C4-2B (cell line): ENCODE data around the gene TPK1.

Experiments used
- ZFX ChIP-seq: fragments of 450-650 bp; IDR thresholded peaks from 2 replicates; pipeline ENCODE4 v1.6.1; 2017
- TF ChIP-seq, protein P1 (sequence below): fragments of 450-650 bp; conservative IDR thresholded peaks from 2 replicates; pipeline ENCODE4 v1.5.1; 2017; ENCODE audit warnings: mild to moderate bottlenecking

DNA sequence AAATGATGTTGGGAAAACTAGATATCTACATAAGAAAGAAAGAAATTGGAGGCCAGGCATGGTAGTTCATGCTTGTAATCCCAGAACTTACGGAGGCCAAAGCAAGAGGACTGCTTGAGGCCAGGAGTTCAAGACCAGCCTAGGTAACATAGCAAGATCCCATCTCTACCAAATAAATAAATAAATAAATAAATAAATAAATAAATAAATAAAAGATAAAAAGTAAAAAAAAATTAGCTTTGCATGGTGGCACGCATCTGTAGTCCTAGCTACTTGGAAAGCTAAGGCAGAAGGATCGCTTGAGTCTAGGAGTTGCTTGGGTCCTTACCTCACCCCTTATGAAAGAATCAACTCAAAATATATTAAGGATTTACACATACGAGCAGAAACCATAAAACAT lies 238.9 kb downstream of the TPK1 start:
- TF ChIP-seq, protein P1, sequence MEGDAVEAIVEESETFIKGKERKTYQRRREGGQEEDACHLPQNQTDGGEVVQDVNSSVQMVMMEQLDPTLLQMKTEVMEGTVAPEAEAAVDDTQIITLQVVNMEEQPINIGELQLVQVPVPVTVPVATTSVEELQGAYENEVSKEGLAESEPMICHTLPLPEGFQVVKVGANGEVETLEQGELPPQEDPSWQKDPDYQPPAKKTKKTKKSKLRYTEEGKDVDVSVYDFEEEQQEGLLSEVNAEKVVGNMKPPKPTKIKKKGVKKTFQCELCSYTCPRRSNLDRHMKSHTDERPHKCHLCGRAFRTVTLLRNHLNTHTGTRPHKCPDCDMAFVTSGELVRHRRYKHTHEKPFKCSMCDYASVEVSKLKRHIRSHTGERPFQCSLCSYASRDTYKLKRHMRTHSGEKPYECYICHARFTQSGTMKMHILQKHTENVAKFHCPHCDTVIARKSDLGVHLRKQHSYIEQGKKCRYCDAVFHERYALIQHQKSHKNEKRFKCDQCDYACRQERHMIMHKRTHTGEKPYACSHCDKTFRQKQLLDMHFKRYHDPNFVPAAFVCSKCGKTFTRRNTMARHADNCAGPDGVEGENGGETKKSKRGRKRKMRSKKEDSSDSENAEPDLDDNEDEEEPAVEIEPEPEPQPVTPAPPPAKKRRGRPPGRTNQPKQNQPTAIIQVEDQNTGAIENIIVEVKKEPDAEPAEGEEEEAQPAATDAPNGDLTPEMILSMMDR: no peak
- no peak for TF ChIP-seq ZFX
